Glomerular visceral epithelial cell (primary cell): ENCODE measurements around the gene CDIP1.

Source experiments
- DNase-seq: peaks from one replicate; pipeline ENCODE4 v3.0.0-alpha.2; 2016; ENCODE audit errors: extremely low spot score

Gene CDIP1

GRCh38 chr16:4539716-4540284 lies 1.2 kb upstream of the CDIP1 start:
- no peak for DNase-seq

GRCh38 chr16:4537376-4538343 lies 913 bp downstream of the CDIP1 start:
- no peak for DNase-seq

- no peak for DNase-seq
Observed at GRCh38 chr16:4536391-4537106, 2.0 kb downstream of the CDIP1 start.

DNA sequence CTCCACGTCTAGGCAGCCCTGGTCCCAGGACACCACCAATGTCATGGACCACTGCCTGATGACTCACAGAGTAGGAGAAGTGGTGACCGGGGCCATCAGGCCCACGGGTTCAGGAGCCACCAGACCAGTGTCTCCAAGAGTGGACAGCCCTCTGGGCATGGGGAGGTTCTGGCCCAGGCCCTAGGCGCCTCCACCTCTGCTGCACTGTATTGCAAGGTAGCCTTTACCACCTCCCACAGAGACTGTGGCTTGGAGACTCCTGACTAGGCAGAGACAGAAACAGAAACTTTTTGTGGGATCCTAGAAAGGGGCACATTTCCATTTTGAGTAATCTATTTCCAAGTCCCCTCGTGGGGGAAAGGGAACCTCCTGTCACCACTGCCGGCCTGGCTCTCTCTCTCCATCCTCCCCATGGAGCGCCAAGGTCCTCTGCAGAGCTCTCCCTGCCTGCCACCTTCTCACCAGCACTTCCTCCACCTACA lies 2.9 kb downstream of the CDIP1 start:
- DNase-seq, result no peak

- no peak for DNase-seq
Observed at GRCh38 chr16:4534151-4534790, 4.3 kb downstream of the CDIP1 start.

DNA sequence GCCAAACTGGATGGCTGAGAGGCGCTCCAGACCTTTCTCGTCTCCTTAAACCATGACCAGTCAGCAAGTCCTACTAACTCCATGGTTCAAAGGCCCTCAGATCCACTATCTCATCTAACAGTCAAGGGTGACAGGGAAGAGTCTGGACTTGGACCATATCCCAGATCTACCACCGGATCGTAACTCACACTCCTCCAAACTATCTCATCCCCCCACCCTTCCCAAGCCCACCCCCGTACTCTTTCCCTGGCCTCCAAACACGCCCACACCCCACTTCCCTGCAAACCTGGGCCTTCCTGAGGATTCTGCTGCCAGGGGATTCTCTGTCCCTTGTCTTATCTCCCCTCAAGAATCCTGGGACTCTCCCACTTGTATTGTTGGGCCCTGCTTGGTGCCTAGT lies 5.1 kb downstream of the CDIP1 start:
- no peak for DNase-seq

- no peak for DNase-seq
Observed at GRCh38 chr16:4532238-4532637, 6.3 kb downstream of the CDIP1 start.

- no peak for DNase-seq
Observed at GRCh38 chr16:4531811-4532210, 6.8 kb downstream of the CDIP1 start.

- peak; percentile 82 for DNase-seq
Observed at GRCh38 chr16:4529085-4530060, 9.2 kb downstream of the CDIP1 start.

DNA sequence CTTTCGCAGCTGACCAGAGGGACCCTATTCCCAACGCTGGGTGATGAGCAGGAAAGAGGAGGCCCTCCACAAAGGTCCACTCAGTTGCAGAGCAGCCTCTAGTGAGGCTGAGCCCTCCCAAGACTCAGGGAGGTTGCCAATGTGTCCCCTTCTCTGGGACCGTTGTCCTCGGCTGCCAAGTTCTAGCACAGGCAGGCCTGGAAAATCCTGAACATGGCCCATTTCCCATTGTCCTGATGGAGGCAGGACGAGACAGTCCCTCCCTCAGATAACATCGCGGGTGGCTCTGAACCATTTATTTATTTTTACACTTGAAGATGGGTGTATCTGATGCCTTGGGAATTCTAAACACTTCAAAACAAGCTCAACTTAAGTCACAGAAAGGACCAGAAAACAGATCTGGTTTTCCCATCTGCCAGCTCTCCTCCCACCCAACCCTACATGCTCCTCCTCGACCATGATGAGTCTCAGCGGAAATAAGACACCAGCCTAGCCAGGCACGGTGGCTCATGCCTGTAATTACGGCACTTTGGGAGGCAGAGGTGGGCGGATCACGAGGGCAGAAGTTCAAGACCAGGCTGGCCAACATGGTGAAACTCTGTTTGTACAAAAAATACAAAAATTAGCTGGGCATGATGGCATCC lies 12.8 kb downstream of the CDIP1 start:
- no peak for DNase-seq

- no peak for DNase-seq
Observed at GRCh38 chr16:4525069-4525468, 13.5 kb downstream of the CDIP1 start.

DNA sequence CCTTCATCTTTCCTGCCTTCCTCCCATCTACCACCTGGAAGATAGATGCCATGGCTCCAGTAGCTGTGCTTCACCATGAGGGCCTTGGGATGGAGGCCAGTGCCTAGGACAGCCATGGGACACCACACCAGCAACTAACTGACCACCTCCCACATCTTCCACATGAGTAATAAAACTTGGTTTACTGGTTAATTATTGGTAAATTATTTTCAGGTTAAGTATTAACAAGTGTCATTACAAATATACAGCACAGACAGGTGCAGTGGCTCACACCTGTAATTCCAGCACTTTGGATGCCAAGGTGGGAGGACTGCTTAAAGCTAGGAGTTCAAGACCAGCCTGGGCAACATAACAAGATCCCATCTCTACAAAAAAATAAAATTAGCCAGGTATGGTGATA lies 14.0 kb downstream of the CDIP1 start:
- DNase-seq, result no peak

DNA sequence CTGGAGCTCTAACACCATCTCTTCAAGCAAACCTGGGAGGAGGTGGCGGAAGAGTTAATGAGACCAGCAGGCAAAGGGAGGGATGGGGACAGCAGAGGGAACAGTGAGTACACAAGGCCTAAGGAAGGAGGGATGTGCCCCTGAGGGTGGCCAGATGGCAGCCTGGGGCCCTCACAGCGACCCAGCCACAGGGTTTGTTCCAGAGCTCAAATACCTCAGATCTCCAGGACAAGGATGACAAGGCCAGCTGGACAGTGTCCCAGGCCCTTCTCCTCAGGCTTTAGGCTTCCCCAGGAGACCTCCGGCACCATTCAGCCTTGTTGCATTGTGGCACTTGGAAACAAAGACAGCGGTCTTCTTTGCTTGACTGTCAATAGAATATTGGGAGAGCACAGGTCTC lies 14.9 kb downstream of the CDIP1 start:
- DNase-seq, result no peak

DNA sequence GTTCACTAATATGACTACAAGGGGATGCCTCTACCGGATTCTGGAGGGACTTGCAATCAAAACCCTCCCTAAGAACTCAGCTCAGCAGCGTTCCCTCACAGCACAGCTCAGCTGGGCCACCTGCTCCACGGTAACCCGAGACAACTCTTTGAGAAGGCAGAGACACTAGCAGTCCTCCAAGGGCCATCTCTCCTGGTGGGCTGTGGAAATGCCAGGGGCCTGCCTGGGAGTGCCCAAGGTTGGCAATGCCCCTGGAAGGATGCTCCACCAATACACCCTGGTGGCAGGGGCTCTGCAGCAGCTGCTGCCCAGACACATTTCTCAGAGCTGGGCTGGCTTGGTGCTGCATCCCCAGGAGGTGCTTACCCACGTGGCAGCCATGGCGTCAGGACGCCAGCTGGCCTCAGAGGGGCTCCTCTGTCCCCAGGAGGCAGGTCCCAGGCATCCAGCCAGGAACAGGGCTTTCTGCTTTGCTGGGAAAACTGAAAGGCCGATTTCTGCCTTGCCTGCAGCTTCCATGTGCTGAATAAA lies 16.5 kb downstream of the CDIP1 start:
- DNase-seq, result no peak

DNA sequence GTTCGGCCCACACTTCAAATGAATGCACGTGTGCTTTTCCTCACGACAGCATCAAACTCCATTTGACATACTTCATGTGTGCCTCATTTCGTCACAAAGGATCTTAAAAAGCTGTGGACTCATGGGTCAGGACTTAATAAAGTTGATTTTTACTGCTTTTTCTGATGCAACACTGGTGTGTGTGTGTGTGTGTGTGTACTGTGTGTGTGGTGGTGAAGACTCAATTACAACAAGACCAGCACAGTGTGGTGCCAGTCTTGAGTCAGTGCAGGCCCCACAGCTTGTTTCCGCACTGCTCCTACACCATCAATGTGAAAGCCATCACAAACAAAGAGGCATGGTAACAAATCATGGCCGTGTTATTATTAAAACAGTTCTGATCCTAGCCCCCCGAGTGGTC lies 17.7 kb downstream of the CDIP1 start:
- no peak for DNase-seq

- DNase-seq, result no peak
Observed at GRCh38 chr16:4519274-4520058, 19.1 kb downstream of the CDIP1 start.

- peak; percentile 45 for DNase-seq
Observed at GRCh38 chr16:4517812-4518680, 20.5 kb downstream of the CDIP1 start.

DNA sequence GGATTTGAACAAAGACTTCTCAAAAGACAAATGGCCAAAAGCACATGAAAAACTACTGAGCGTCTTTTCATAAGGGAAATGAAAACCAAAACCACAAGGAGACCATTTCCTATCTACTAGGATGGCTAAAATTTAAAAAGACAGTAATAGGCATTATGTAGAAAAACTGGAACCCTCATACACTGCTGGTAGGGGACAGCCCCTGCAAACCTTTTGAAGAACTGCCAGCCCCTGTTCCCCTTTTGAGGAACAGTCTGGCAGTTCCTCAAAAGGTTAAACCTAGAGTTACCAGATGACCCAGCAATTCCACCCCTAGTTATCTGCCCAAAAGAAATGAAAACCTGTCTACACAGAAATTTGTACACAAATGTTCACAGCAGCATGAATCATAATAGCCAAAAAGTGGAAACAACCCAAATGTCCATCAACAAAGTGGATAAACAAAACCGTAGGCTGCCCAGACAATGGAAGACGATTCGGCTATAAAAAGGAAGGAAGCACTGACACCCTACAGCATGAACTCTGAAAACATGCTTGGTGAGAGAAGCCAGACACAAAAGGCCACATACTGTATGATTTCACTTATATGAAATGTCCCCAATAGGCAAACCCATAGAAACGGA lies 22.9 kb downstream of the CDIP1 start:
- no peak for DNase-seq
